Measurements from ENCODE around the gene AMPH.
"Not testable (repeated sequence)": the region's sequence is repeated elsewhere in the genome, so short reads cannot be mapped to it uniquely, and the experiment has no call there.

- not testable (repeated sequence) for TF ChIP-seq CTCF (conservative IDR thresholded peaks at IDR 0.05); EZH2 (IDR thresholded peaks at IDR 0.05; ENCODE audit: low read depth)
Observed at GRCh38 chr7:38354271-38354851, 276.8 kb downstream of the AMPH start.
